Endothelial cell of umbilical vein (primary cell): ENCODE data around the gene PRKG1. TPM values are rescaled to one million over a fixed set of nuclear protein-coding genes. Genes with fewer than 3 reads are reported as not detected.

Experiments used
- BruUV-seq: library from RNA; stranded (reverse); fragments of 400-500 nt; replicated peaks from 2 replicates; lab custom pipeline; 2021; lab: Mats Ljungman, UMichigan
- CTCF ChIA-PET: fragments of 300-600, 350-600 bp; sonication (Branson Sonifier 250); formaldehyde crosslinking; loops from one replicate; lab custom pipeline; 2021; ENCODE audit warnings: antibody characterized with exemption, inconsistent platforms; lab: Charles Lee
- POLR2A ChIA-PET: fragments of 300-600, 350-600 bp; sonication (Branson Sonifier 250); formaldehyde crosslinking; loops from one replicate; lab custom pipeline; 2021; ENCODE audit warnings: antibody characterized with exemption, inconsistent platforms; lab: Charles Lee
- DNase-seq: peaks from one replicate; pipeline ENCODE4 v3.0.0-alpha.2; 2011; ENCODE audit warnings: low read depth, low spot score
- FAIRE-seq: peaks from 2 replicates; lab custom pipeline; 2011; peaks lifted over from hg19 to GRCh38; lab: Jason Lieb, UNC
- H2AFZ ChIP-seq: 2 replicates; pipeline ENCODE4 v1.6.0; 2012; ENCODE audit warnings: low read depth, low read length, control low read depth, inconsistent platforms
- H3K27ac ChIP-seq: 2 replicates; pipeline ENCODE4 v1.5.1; 2011; ENCODE audit warnings: low read depth, mild to moderate bottlenecking, control low read depth, low read length, moderate library complexity; ENCODE audit not compliant: insufficient read depth
- H3K27me3 ChIP-seq, 2 experiments: 2 replicates each; pipeline versions ENCODE4 v1.6.0 to v1.6.1; 2011; ENCODE audit warnings: low read length in 2 of 2, mixed read lengths in 1 of 2; ENCODE audit not compliant: control insufficient read depth in 2 of 2, insufficient read depth in 2 of 2
- H3K36me3 ChIP-seq, 2 experiments: 2 replicates in 1 of 2; 3 replicates in 1 of 2; pipeline ENCODE4 v1.5.1; 2011; ENCODE audit warnings: low read length in 2 of 2, mild to moderate bottlenecking in 1 of 2, moderate library complexity in 1 of 2; ENCODE audit not compliant: control insufficient read depth in 2 of 2, insufficient read depth in 2 of 2; ENCODE audit errors: extremely low read depth in 1 of 2
- H3K4me1 ChIP-seq: 3 replicates; pipeline ENCODE4 v1.5.1; 2011; ENCODE audit warnings: mild to moderate bottlenecking, low read length; ENCODE audit not compliant: control insufficient read depth, insufficient read depth; ENCODE audit errors: extremely low read depth
- H3K4me2 ChIP-seq: 2 replicates; pipeline ENCODE4 v1.6.1; 2011; ENCODE audit warnings: low read length, control low read depth, mixed read lengths; ENCODE audit not compliant: insufficient read depth
- H3K4me3 ChIP-seq, 3 experiments: fragments of 200-600 bp in 1 of 3; sonication (generic), shearing (Covaris generic) in 1 of 3; replicated peaks in 1 of 3; 2 replicates each; pipeline ENCODE4 v1.5.1; 2011 to 2016; ENCODE audit warnings: control low read depth in 3 of 3, low read length in 3 of 3, mild to moderate bottlenecking in 2 of 3, inconsistent platforms in 1 of 3, low read depth in 1 of 3, moderate library complexity in 1 of 3; ENCODE audit not compliant: insufficient read depth in 1 of 3
- H3K79me2 ChIP-seq: 2 replicates; pipeline ENCODE4 v1.6.0; 2012; ENCODE audit warnings: low read length, inconsistent platforms; ENCODE audit not compliant: control insufficient read depth, insufficient read depth
- H3K9ac ChIP-seq: replicated peaks from 2 replicates; pipeline ENCODE3; 2011; ENCODE audit warnings: low read length, control low read depth; ENCODE audit not compliant: insufficient read depth; ENCODE audit errors: extremely low read depth
- H3K9me1 ChIP-seq: replicated peaks from 3 replicates; pipeline ENCODE4 v1.6.0; 2011; ENCODE audit warnings: mild to moderate bottlenecking, low read length; ENCODE audit not compliant: control insufficient read depth, insufficient read depth; ENCODE audit errors: extremely low read depth
- H3K9me3 ChIP-seq: replicated peaks from 2 replicates; pipeline ENCODE4 v1.5.1; 2012; ENCODE audit warnings: low read length, inconsistent platforms; ENCODE audit not compliant: control insufficient read depth, insufficient read depth
- H4K20me1 ChIP-seq: replicated peaks from 2 replicates; pipeline ENCODE3; 2011; ENCODE audit warnings: mild to moderate bottlenecking, low read length; ENCODE audit not compliant: control insufficient read depth, insufficient read depth; ENCODE audit errors: extremely low read depth
- CTCF ChIP-seq, 2 donors: IDR thresholded peaks; 1 replicate in 1 of 2; 2 replicates in 1 of 2; pipeline ENCODE4 v1.5.1; 2011; ENCODE audit warnings: low read length in 2 of 2, mild to moderate bottlenecking in 2 of 2, moderate library complexity in 2 of 2, control low read depth in 1 of 2, inconsistent platforms in 1 of 2, low read depth in 1 of 2; ENCODE audit not compliant: insufficient read depth in 1 of 2; ENCODE audit errors: extremely low read depth in 1 of 2
- EZH2 ChIP-seq: IDR thresholded peaks from 2 replicates; pipeline ENCODE4 v1.6.1; 2012; ENCODE audit warnings: borderline replicate concordance, low read depth, mild to moderate bottlenecking, moderate library complexity, low read length, inconsistent platforms; ENCODE audit not compliant: severe bottlenecking
- FOS ChIP-seq: IDR thresholded peaks from 2 replicates; pipeline ENCODE4 v1.6.1; 2011; ENCODE audit warnings: mild to moderate bottlenecking, low read length, moderate library complexity, borderline replicate concordance; ENCODE audit not compliant: insufficient read depth
- GATA2 ChIP-seq: IDR thresholded peaks from 2 replicates; pipeline ENCODE4 v1.7.0; 2011; ENCODE audit warnings: low read depth, mild to moderate bottlenecking, moderate library complexity, mixed read lengths, low read length; ENCODE audit not compliant: insufficient read length, insufficient read depth
- JUN ChIP-seq: IDR thresholded peaks from 2 replicates; pipeline ENCODE4 v1.6.1; 2011; ENCODE audit warnings: borderline replicate concordance, low read depth; ENCODE audit not compliant: insufficient read length, insufficient read depth
- MAX ChIP-seq: IDR thresholded peaks from 2 replicates; pipeline ENCODE4 v1.6.1; 2011; ENCODE audit not compliant: insufficient read depth, insufficient read length
- MYC ChIP-seq: IDR thresholded peaks from one replicate; pipeline ENCODE4 v1.6.1; 2011; ENCODE audit warnings: mild to moderate bottlenecking, low read depth, low read length
- POLR2A ChIP-seq: IDR thresholded peaks from 2 replicates; pipeline ENCODE4 v1.6.1; 2012; ENCODE audit warnings: low read depth, mild to moderate bottlenecking, control low read depth, low read length
- POLR2AphosphoS5 ChIP-seq: IDR thresholded peaks from 2 replicates; pipeline ENCODE4 v1.6.1; 2012; ENCODE audit warnings: low read depth, mild to moderate bottlenecking, control low read depth, low read length, moderate library complexity; ENCODE audit not compliant: insufficient read depth
- dilution Hi-C: fragments of 300-500 bp; cut with MboI; formaldehyde crosslinking; loops from one replicate; pipeline ENCODE4 v1.15.0; 2019; ENCODE audit warnings: low sequenced_read_pairs; ENCODE audit not compliant: extremely low pct_ligation_motif_present
- intact Hi-C: fragments of 100-400 bp; cut with micrococcal nuclease; formaldehyde crosslinking; loops from one replicate; pipeline ENCODE4 v1.10.0; 2022
- polyA plus RNA-seq, 4 experiments: library from polyadenylated mRNA; depleted of rRNA in 3 of 4; stranded (reverse) in 3 of 4; unstranded in 1 of 4; fragments of >200 nt; gene quantifications; 2 replicates each; pipeline versions ENCODE4 v1.2.1 to v1.2.3, GENCODE V29; 2011 to 2012; ENCODE audit warnings: missing spikeins in 1 of 4
- total RNA-seq: library from RNA; stranded (reverse); gene quantifications from 2 replicates; pipeline ENCODE4 v1.2.3, GENCODE V29; 2021

Gene PRKG1
- total and polyA plus RNA-seq, 2 donors (not counting 3 experiments of a cell fraction or from before 2014, with no cell fraction given), result 0.01 to 0.18 TPM

- no peak for DNase-seq
- Histone ChIP-seq H3K79me2 (no peaks in the 10 kb centered on the region), H4K20me1 (no peaks in the 10 kb centered on the region), H3K9me1 (no peaks in the 10 kb centered on the region), H2AFZ (no peak overlapping the region), H3K27ac (no peak overlapping the region), H3K9me3 (no peaks in the 10 kb centered on the region), H3K4me3 (no peak overlapping the region), H3K27me3 (peaks cover 2 to 16% of the 10 kb centered on the region in 2 experiments), H3K36me3 (no peaks in the 10 kb centered on the region), H3K4me1 (no peaks in the 10 kb centered on the region), H3K9ac (no peak overlapping the region), H3K4me2 (no peak overlapping the region)
- no TSS peak for BruUV-seq
- FAIRE-seq, result no peak
- POLR2A ChIA-PET, result no interaction called here
- dilution Hi-C loops, result no loop called here
- CTCF ChIA-PET, result interaction anchor here (1.0 kb wide), 1 partner anchor 935 kb away, joined by 6 read pairs; no protein-coding TSS in a partner anchor
- intact Hi-C loops, result no loop called here
- TF ChIP-seq MAX (no peak), EZH2 (no peak), JUN (no peak), MYC (no peak), FOS (no peak), CTCF (IDR thresholded peaks at IDR 0.05; ENCODE audit: extremely low read depth in 1 of 2, insufficient read depth in 1 of 2, low read depth in 1 of 2, low read length in 2 of 2) (no peak), POLR2AphosphoS5 (no peak), GATA2 (no peak), POLR2A (no peak)
Measured at GRCh38 chr10:51999096-51999495, 924.8 kb downstream of the PRKG1 start.
